ENCODE results near the gene SIL1.

The SIL1 gene

DNA sequence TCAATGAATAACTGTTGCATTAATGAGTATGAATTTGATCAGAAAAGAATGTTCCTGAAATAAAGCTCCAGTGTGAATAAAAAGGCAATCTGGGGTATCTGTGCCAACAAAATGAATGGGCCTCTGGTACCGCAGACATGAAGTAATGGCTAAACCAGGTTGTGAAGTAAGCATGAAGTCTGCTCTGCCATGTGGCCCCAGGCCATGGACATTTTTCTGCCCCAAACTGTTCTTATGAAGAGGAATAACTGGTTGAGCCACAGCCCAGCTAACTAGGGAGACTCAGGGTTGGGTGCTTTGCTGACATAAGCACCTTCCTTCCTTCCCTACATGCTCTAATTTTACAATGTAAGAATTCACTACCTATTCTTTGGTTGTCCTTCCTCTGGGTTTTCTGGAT lies 175.6 kb downstream of the SIL1 start:
- DNase-seq (ENCODE audit: low read depth): no peak
- H3K4me3 ChIP-seq (ENCODE audit: control insufficient read depth, low read depth, low read length): no peak overlapping the region
- TF ChIP-seq, protein P1, sequence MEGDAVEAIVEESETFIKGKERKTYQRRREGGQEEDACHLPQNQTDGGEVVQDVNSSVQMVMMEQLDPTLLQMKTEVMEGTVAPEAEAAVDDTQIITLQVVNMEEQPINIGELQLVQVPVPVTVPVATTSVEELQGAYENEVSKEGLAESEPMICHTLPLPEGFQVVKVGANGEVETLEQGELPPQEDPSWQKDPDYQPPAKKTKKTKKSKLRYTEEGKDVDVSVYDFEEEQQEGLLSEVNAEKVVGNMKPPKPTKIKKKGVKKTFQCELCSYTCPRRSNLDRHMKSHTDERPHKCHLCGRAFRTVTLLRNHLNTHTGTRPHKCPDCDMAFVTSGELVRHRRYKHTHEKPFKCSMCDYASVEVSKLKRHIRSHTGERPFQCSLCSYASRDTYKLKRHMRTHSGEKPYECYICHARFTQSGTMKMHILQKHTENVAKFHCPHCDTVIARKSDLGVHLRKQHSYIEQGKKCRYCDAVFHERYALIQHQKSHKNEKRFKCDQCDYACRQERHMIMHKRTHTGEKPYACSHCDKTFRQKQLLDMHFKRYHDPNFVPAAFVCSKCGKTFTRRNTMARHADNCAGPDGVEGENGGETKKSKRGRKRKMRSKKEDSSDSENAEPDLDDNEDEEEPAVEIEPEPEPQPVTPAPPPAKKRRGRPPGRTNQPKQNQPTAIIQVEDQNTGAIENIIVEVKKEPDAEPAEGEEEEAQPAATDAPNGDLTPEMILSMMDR (conservative IDR thresholded peaks at IDR 0.05; ENCODE audit: control insufficient read depth, insufficient read depth, low read depth, low read length): no peak

GRCh38 chr5:139021346-139021745 lies 176.8 kb downstream of the SIL1 start:
- no peak for DNase-seq (ENCODE audit: low read depth)
- no peak overlapping the region for H3K4me3 ChIP-seq (ENCODE audit: control insufficient read depth, low read depth, low read length)
- TF ChIP-seq, protein P1 (conservative IDR thresholded peaks at IDR 0.05; ENCODE audit: control insufficient read depth, insufficient read depth, low read depth, low read length): no peak

GRCh38 chr5:139019880-139020279 lies 178.3 kb downstream of the SIL1 start:
- TF ChIP-seq, protein P1 (conservative IDR thresholded peaks at IDR 0.05; ENCODE audit: control insufficient read depth, insufficient read depth, low read depth, low read length): no peak
- no peak for DNase-seq (ENCODE audit: low read depth)
- no peak overlapping the region for H3K4me3 ChIP-seq (ENCODE audit: control insufficient read depth, low read depth, low read length)

DNA sequence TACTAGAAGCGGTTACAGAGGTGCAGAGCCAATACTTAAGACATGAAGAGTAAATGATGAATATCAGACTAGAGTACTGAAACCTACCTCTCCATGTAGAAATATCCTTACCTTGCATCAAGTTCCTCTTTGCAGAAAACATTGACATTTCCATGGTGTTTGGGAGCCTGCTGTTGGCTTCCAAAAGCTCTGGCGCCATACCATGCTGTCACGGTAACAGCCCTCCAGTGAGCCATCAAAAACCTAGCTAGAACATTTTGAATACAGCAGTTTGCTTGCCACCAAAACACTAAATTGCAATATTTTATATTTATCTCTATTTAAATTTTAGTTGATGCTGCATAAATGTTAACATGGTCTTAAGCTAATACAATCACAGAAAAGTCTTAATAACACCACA lies 179.0 kb downstream of the SIL1 start:
- no peak for DNase-seq (ENCODE audit: low read depth)
- TF ChIP-seq, protein P1 (conservative IDR thresholded peaks at IDR 0.05; ENCODE audit: control insufficient read depth, insufficient read depth, low read depth, low read length): no peak
- H3K4me3 ChIP-seq (ENCODE audit: control insufficient read depth, low read depth, low read length): no peak overlapping the region

GRCh38 chr5:139017624-139018023 lies 180.5 kb downstream of the SIL1 start:
- TF ChIP-seq, protein P1 (conservative IDR thresholded peaks at IDR 0.05; ENCODE audit: control insufficient read depth, insufficient read depth, low read depth, low read length): no peak
- no peak overlapping the region for H3K4me3 ChIP-seq (ENCODE audit: control insufficient read depth, low read depth, low read length)
- no peak for DNase-seq (ENCODE audit: low read depth)

DNA sequence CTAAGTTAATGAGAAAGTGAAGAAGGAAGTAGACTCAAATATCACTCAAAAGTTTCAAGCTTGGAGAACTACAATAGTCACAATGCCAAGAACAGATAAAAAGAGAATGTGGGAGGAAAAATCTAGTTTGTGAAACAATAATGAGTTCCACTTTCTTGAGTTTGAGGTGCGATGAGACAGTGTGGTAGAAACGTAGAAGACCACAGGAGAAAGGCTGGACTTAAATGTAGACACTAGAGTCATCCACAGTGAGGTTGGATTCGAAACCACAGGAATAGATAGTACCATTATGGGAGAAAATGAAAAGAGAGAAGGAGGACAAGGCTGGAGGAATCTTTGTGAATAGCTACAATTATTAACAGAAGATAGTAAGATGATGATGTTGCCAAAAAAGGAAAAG lies 182.0 kb downstream of the SIL1 start:
- DNase-seq (ENCODE audit: low read depth): no peak
- TF ChIP-seq, protein P1 (conservative IDR thresholded peaks at IDR 0.05; ENCODE audit: control insufficient read depth, insufficient read depth, low read depth, low read length): no peak
- H3K4me3 ChIP-seq (ENCODE audit: control insufficient read depth, low read depth, low read length): no peak overlapping the region

DNA sequence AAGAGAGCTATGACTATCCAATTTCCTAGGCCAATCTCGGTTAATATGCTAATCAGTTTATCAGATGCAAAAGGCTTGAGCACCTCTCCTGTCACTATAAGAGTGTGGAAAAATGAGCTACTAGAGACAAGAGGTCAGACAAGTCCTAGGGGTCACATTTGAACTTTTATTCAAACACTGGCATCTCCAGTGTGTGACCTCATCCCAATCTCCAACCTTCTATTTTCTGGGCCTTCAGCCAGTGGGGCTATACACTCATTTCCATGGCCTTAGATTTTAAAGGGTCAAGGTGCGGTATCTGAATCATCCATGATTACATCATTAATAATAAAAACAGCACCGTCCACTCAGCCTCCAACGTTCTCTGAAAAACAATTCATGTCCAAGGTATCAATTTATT lies 183.4 kb downstream of the SIL1 start:
- peak; percentile 93 for DNase-seq (ENCODE audit: low read depth)
- TF ChIP-seq, protein P1 (conservative IDR thresholded peaks at IDR 0.05; ENCODE audit: control insufficient read depth, insufficient read depth, low read depth, low read length): no peak
- no peak overlapping the region for H3K4me3 ChIP-seq (ENCODE audit: control insufficient read depth, low read depth, low read length)

All from fibroblast of mammary gland (primary cell).